HepG2 (cell line): ENCODE data around the gene SMIM41. TPM values are rescaled to one million over a fixed set of nuclear protein-coding genes. Genes with fewer than 3 reads are reported as not detected.

Experiments
- DR1 ChIP-seq: sonication (generic); formaldehyde crosslinking; IDR thresholded peaks from 2 replicates; pipeline ENCODE4 v1.8.0; 2021; ENCODE audit warnings: mild to moderate bottlenecking, missing genetic modification reagents, inconsistent platforms
- HIC2 ChIP-seq: sonication (generic); formaldehyde crosslinking; IDR thresholded peaks from 2 replicates; pipeline ENCODE4 v1.9.0; 2022; ENCODE audit warnings: low read depth, missing genetic modification reagents
- HNRNPLL ChIP-seq: fragments of 200-400 bp; formaldehyde crosslinking; IDR thresholded peaks from 2 replicates; pipeline ENCODE4 v1.6.1; 2017; ENCODE audit warnings: mild to moderate bottlenecking, low read depth, low read length; ENCODE audit not compliant: poor library complexity, severe bottlenecking
- KLF12 ChIP-seq: sonication (generic); formaldehyde crosslinking; IDR thresholded peaks from 2 replicates; pipeline ENCODE4 v1.4.0; 2020; ENCODE audit warnings: missing genetic modification reagents, borderline replicate concordance
- ZNF12 ChIP-seq: sonication (generic); formaldehyde crosslinking; IDR thresholded peaks from 2 replicates; pipeline ENCODE4 v1.5.0; 2020; ENCODE audit warnings: missing genetic modification reagents
- ZNF256 ChIP-seq: sonication (generic); formaldehyde crosslinking; conservative IDR thresholded peaks from 2 replicates; pipeline ENCODE4 v1.4.0; 2020; ENCODE audit warnings: missing genetic modification reagents
- ZNF34 ChIP-seq: sonication (generic); formaldehyde crosslinking; IDR thresholded peaks from 2 replicates; pipeline ENCODE4 v1.4.0; 2020; ENCODE audit warnings: mild to moderate bottlenecking, missing genetic modification reagents, borderline replicate concordance
- ZNF460 ChIP-seq: sonication (generic); formaldehyde crosslinking; IDR thresholded peaks from 2 replicates; pipeline ENCODE4 v1.5.1; 2020; ENCODE audit warnings: missing genetic modification reagents, mild to moderate bottlenecking, borderline replicate concordance
- ZNF501 ChIP-seq: sonication (generic); formaldehyde crosslinking; IDR thresholded peaks from 2 replicates; pipeline ENCODE4 v1.5.1; 2020; ENCODE audit warnings: mild to moderate bottlenecking, moderate library complexity, missing genetic modification reagents
- ZNF558 ChIP-seq: sonication (generic); formaldehyde crosslinking; IDR thresholded peaks from 2 replicates; pipeline ENCODE4 v1.9.0; 2022; ENCODE audit warnings: mild to moderate bottlenecking, missing genetic modification reagents, borderline replicate concordance
- ZNF883 ChIP-seq: sonication (generic); formaldehyde crosslinking; IDR thresholded peaks from 2 replicates; pipeline ENCODE4 v1.5.1; 2020; ENCODE audit warnings: mild to moderate bottlenecking, missing genetic modification reagents; ENCODE audit errors: not compliant biosample characterization
- ZZZ3 ChIP-seq: sonication (generic); formaldehyde crosslinking; IDR thresholded peaks from 2 replicates; pipeline ENCODE4 v1.4.0; 2020; ENCODE audit warnings: missing genetic modification reagents, mild to moderate bottlenecking, borderline replicate concordance
- polyA plus RNA-seq, 8 experiments: library from polyadenylated mRNA; depleted of rRNA in 3 of 8; stranded (reverse) in 7 of 8; unstranded in 1 of 8; fragments of >200 nt; fragmentation: Illumina TruSeq in 4 of 8; extraction: Trizol in 4 of 8; gene quantifications; 2 replicates each; pipeline versions ENCODE4 v1.2.1 to v1.2.3, GENCODE V29; 2011 to 2016; ENCODE audit warnings: low read depth in 4 of 8, missing spikeins in 1 of 8, mixed read lengths in 1 of 8; ENCODE audit not compliant: insufficient read depth in 1 of 8
- total RNA-seq, 5 experiments: library from RNA; depleted of rRNA; stranded (reverse); fragments of >200 nt; fragmentation: Illumina TruSeq; extraction: Trizol; gene quantifications; 2 replicates each; pipeline ENCODE4 v1.2.3, GENCODE V29; 2016; ENCODE audit warnings: low read depth in 1 of 5
- TF ChIP-seq, protein P1 (sequence below): sonication (generic); formaldehyde crosslinking; IDR thresholded peaks from 2 replicates; pipeline ENCODE4 v1.4.0; 2020; ENCODE audit warnings: mild to moderate bottlenecking, missing genetic modification reagents, borderline replicate concordance
- TF ChIP-seq, protein P2 (sequence below): IDR thresholded peaks from 2 replicates; pipeline ENCODE4 v1.6.1; 2016; ENCODE audit warnings: missing compliant biosample characterization, missing genetic modification reagents, borderline replicate concordance
- TF ChIP-seq, protein P3 (sequence below): sonication (generic); formaldehyde crosslinking; IDR thresholded peaks from 2 replicates; pipeline ENCODE4 v1.5.0; 2020; ENCODE audit warnings: missing genetic modification reagents, mild to moderate bottlenecking, borderline replicate concordance
- TF ChIP-seq, protein P4 (sequence below): IDR thresholded peaks from 2 replicates; pipeline ENCODE4 v1.6.1; 2016
- TF ChIP-seq, protein P5 (sequence below): sonication (generic); formaldehyde crosslinking; IDR thresholded peaks from 2 replicates; pipeline ENCODE4 v1.8.0; 2022; ENCODE audit warnings: mild to moderate bottlenecking, missing genetic modification reagents; ENCODE audit not compliant: insufficient replicate concordance

Gene SMIM41
- total and polyA plus RNA-seq, 2 of the 13 experiments (the other 11 are each of a cell fraction or from before 2014, with no cell fraction given) = not detected

DNA sequence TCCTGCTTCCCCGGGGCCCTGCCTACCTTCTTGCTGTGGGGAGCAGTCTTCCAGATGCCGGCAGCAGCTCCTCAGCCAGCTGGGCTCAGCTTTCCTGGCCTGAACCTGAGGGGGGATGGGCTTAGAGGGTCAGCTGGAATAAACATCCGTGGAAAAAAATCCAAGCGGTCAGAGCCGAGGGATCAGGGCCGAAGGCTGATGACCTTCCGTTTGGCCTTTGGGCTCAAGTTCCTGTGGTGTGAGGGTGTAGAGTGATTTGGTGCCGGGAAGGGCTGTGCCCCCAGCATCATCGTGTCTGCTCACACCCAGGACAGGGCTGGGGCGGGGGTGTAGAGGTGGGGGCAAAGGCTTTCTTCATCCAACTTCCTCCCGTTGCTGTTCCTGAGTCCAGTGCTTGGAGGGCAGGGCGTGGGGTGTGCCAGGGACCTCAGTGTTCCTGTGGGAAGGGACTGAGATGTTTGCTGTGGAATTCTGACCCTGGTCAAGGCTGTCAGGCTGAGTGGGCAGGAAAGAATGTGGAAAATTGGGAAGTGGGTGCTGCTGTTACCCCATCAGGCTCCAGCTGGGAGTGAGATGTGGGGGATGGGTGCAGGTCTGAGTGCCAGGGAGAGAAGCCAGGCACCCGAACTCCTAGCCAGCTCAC, 2.6 kb downstream of the SMIM41 start (continued):
- TF ChIP-seq, protein P1, sequence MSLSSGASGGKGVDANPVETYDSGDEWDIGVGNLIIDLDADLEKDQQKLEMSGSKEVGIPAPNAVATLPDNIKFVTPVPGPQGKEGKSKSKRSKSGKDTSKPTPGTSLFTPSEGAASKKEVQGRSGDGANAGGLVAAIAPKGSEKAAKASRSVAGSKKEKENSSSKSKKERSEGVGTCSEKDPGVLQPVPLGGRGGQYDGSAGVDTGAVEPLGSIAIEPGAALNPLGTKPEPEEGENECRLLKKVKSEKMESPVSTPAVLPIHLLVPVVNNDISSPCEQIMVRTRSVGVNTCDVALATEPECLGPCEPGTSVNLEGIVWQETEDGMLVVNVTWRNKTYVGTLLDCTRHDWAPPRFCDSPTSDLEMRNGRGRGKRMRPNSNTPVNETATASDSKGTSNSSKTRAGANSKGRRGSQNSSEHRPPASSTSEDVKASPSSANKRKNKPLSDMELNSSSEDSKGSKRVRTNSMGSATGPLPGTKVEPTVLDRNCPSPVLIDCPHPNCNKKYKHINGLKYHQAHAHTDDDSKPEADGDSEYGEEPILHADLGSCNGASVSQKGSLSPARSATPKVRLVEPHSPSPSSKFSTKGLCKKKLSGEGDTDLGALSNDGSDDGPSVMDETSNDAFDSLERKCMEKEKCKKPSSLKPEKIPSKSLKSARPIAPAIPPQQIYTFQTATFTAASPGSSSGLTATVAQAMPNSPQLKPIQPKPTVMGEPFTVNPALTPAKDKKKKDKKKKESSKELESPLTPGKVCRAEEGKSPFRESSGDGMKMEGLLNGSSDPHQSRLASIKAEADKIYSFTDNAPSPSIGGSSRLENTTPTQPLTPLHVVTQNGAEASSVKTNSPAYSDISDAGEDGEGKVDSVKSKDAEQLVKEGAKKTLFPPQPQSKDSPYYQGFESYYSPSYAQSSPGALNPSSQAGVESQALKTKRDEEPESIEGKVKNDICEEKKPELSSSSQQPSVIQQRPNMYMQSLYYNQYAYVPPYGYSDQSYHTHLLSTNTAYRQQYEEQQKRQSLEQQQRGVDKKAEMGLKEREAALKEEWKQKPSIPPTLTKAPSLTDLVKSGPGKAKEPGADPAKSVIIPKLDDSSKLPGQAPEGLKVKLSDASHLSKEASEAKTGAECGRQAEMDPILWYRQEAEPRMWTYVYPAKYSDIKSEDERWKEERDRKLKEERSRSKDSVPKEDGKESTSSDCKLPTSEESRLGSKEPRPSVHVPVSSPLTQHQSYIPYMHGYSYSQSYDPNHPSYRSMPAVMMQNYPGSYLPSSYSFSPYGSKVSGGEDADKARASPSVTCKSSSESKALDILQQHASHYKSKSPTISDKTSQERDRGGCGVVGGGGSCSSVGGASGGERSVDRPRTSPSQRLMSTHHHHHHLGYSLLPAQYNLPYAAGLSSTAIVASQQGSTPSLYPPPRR = peak; percentile 72; the same call in 1 of the 2 replicates
- TF ChIP-seq ZZZ3 (CRISPR knock-in tag) (no peak), ZNF460 (no peak), HNRNPLL (no peak), ZNF558 (no peak), ZNF256 (CRISPR knock-in tag) (no peak), HIC2 (CRISPR knock-in tag) (peak; percentile 62; the same call in 1 of the 2 replicates), ZNF34 (CRISPR knock-in tag) (no peak), KLF12 (CRISPR knock-in tag) (no peak), ZNF883 (CRISPR knock-in tag) (no peak), ZNF501 (peak; percentile 72; the same call in 1 of the 2 replicates), DR1 (no peak), ZNF12 (CRISPR knock-in tag) (no peak)
- TF ChIP-seq, protein P2, sequence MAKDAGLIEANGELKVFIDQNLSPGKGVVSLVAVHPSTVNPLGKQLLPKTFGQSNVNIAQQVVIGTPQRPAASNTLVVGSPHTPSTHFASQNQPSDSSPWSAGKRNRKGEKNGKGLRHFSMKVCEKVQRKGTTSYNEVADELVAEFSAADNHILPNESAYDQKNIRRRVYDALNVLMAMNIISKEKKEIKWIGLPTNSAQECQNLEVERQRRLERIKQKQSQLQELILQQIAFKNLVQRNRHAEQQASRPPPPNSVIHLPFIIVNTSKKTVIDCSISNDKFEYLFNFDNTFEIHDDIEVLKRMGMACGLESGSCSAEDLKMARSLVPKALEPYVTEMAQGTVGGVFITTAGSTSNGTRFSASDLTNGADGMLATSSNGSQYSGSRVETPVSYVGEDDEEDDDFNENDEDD (CRISPR knock-in tag) = no peak
- TF ChIP-seq, protein P3, sequence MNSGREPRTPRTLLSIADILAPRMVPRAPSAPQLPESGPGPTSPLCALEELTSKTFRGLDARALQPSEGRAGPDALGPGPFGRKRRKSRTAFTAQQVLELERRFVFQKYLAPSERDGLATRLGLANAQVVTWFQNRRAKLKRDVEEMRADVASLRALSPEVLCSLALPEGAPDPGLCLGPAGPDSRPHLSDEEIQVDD = no peak
- TF ChIP-seq, protein P4, sequence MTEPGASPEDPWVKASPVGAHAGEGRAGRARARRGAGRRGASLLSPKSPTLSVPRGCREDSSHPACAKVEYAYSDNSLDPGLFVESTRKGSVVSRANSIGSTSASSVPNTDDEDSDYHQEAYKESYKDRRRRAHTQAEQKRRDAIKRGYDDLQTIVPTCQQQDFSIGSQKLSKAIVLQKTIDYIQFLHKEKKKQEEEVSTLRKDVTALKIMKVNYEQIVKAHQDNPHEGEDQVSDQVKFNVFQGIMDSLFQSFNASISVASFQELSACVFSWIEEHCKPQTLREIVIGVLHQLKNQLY = no peak
- TF ChIP-seq, protein P5, sequence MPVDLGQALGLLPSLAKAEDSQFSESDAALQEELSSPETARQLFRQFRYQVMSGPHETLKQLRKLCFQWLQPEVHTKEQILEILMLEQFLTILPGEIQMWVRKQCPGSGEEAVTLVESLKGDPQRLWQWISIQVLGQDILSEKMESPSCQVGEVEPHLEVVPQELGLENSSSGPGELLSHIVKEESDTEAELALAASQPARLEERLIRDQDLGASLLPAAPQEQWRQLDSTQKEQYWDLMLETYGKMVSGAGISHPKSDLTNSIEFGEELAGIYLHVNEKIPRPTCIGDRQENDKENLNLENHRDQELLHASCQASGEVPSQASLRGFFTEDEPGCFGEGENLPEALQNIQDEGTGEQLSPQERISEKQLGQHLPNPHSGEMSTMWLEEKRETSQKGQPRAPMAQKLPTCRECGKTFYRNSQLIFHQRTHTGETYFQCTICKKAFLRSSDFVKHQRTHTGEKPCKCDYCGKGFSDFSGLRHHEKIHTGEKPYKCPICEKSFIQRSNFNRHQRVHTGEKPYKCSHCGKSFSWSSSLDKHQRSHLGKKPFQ (CRISPR knock-in tag) = peak; percentile 99
